Amniotic epithelial cell (primary cell): ENCODE results near the gene C1QTNF1.

Experiments used
- DNase-seq: peaks from one replicate; pipeline ENCODE4 v3.0.0-alpha.2; 2010; ENCODE audit warnings: low read depth

The C1QTNF1 gene

GRCh38 chr17:78992542-78993212, 31.3 kb upstream of the C1QTNF1 start:
- no peak for DNase-seq

GRCh38 chr17:78993241-78993956, 30.6 kb upstream of the C1QTNF1 start:
- peak; percentile 41 for DNase-seq

GRCh38 chr17:78993981-78994671, 29.8 kb upstream of the C1QTNF1 start:
- no peak for DNase-seq

GRCh38 chr17:78995022-78995760, 28.8 kb upstream of the C1QTNF1 start:
- no peak for DNase-seq

- no peak for DNase-seq
Measured at GRCh38 chr17:78995761-78996451, 28.1 kb upstream of the C1QTNF1 start.

DNA sequence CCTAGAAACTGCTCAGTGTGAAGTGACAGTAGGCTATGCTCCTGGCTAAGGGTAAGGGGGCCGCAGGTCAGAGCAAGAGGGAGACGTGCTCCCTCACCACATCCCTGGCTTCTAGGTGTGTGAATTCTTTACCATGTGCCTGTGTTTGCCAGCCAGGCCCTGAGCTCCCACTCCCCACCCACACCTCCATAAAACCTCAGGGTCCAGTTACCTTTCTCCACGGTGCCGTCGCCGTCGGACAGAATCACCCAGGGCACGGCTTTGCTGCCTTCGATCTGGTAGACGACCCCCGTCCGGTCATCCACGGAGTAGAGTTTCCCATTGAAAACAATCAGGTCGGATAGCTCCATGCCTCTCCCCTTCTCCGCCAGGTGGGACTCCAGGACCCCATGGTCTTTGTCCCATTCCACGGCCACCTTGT, 27.2 kb upstream of the C1QTNF1 start:
- DNase-seq: no peak

GRCh38 chr17:78997231-78997741, 26.7 kb upstream of the C1QTNF1 start:
- DNase-seq: no peak

DNA sequence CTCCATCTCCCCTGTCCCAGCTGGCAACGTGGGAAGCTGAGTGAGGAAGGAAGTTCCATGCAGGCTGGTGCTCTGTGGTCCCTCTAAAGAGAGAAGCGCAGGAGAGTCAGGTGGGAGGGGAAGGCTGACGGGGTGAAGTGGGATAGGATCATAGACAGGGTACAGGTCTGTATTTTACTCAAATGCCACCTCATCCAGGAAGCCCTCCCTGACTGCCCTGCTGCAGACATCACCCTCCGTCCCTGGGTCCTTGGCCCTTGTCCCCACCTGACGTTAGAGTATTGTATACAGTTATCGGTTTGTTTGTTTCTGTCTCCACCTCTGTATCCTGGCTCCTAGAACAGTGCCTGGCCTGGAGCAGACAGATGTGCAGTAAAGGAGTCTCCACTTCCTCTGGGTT, 26.1 kb upstream of the C1QTNF1 start:
- no peak for DNase-seq

GRCh38 chr17:78998311-78999055, 25.5 kb upstream of the C1QTNF1 start:
- no peak for DNase-seq

DNA sequence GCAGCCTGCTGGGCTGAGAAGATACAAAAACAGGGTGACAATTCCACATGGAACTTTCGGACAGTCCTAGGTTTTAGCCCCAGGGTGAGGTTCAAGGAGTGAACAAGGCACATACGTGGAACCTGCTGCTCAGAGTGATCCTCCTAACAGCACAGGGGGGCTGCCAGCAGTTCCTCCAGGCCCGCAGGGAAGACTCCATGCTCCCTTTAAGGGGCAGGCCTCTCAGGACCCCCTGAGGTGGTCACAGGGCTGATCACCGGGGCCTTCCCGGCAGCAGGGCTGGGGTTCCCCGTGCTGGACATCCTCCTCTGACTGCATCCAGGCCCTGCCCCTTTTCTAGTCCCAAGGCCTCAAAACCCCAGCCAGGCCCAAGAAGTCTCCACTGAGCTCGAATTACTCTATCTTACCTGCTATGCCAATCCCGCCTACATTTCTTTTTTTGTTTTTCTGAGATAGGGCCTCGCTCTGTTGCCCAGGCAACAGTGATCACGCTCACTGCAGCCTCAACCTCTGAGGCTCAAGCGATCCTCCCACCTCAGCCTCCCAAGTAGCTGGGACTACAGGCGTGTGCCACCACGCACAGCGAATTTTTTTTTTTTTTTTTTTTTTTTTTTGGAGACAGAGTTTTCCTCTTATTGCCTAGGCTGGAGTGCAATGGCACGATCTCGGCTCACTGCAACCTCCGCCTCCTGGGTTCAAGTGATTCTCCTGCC, 24.8 kb upstream of the C1QTNF1 start:
- no peak for DNase-seq

GRCh38 chr17:78999947-79000395, 24.0 kb upstream of the C1QTNF1 start:
- DNase-seq: no peak

DNA sequence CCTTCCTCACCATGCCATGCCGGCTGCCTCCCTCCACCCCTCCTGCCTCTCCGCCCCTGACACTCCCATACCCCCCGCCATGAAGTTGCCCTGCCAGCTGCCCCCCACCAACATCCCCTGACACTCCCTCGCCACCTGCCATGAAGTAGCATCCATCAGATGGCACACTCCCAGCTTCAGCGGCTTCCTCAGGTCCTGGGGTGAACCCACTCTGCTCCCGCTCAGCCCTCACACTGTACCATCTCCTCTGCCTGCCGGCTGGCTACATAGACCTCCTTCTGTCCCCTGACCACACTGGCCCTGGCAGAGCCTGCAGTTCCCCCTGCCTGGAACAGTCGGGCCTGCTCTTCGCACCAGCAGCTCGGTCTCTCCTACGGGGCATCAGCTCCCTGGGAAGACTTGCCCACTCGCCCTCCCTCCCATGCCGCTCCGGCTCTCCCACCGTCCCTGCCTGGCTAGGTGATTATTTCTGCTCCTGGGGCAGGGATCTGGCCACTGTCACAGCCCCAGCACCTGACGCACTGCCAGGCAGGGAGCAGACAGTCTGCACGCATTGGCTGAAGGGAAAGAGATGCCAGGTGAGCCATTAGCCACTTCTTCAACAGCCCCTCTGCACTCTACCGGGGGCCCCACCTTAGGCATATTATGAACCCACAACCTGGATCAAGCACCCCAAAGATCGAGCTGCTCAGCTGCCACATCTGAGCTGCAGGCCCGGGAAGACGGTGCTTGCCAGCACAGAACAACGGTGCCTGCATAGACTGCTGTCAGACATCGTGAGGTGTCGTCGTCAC, 23.4 kb upstream of the C1QTNF1 start:
- DNase-seq: no peak

- no peak for DNase-seq
Measured at GRCh38 chr17:79001190-79002020, 22.6 kb upstream of the C1QTNF1 start.

GRCh38 chr17:79002291-79002690, 21.7 kb upstream of the C1QTNF1 start:
- DNase-seq: no peak

DNA sequence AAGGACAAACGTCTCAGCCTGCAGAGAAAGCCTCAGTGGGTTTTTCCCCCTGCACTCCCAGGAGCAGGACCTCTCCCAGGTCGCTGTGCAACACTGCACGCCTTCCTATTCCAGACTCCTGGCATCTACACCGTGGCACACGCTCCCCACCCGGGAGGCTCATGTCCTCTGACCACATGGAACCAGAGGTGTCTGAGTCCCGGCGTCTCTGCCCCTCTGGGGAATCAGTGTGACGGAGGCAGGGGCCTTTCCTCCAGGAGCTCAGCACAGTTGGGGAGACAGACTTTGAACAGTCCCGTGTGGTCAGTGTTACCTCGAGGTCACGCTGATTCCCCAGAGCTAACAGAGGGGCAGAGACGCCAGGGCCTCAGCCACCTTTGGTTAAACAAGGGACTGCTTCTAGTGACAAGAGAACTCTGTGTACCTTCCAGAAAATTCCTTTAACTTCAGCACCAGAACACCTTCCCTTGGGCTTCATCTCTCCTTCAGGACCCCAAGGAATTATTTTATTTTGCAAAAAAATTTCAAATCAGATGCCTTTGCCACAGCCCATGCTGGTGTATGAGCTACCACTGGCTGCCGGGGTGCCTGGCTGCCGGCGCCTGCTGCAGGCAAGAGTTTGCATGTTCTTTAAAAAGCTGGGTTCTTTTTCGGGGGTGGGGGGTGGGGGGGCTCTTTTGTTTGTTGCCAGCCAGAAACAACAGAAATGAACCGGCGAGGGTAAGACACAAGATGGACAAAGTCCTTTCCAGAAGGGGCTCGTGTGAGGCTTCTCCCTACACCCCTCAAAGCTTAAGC, 21.0 kb upstream of the C1QTNF1 start:
- DNase-seq: no peak

GRCh38 chr17:79003661-79004411, 20.1 kb upstream of the C1QTNF1 start:
- DNase-seq: no peak
